GM21528 (cell line): ENCODE measurements around the gene NCOA1.
"Not testable (repeated sequence)": the region's sequence is repeated elsewhere in the genome, so short reads cannot be mapped to it uniquely, and the experiment has no call there.

Experiments
- ATAC-seq: cut with Tn5 transposase; IDR thresholded peaks from one replicate; pipeline ENCODE4 v1.9.1; 2021; ENCODE audit warnings: mild to moderate bottlenecking, moderate library complexity; ENCODE audit not compliant: unreplicated experiment, low FRiP score

The NCOA1 gene

DNA sequence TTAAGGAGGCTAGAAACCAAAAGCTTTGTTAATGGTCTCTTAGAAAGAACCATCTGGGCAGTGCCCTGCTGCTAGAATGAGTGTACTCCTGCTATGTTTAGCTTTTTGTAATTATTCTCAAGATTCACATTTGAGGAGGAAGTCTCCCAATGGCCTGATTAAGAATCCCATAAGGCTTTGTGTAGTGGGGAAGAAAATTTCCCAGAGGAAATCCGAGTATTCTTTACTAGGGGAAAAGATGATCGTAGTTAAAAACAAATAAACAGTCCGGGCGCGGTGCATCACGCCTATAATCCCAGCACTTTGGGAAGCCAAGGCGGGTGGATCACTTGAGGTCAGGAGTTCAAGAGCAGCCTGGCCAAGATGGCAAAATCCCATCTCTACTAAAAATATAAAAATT lies 184.3 kb downstream of the NCOA1 start:
- ATAC-seq = no peak

DNA sequence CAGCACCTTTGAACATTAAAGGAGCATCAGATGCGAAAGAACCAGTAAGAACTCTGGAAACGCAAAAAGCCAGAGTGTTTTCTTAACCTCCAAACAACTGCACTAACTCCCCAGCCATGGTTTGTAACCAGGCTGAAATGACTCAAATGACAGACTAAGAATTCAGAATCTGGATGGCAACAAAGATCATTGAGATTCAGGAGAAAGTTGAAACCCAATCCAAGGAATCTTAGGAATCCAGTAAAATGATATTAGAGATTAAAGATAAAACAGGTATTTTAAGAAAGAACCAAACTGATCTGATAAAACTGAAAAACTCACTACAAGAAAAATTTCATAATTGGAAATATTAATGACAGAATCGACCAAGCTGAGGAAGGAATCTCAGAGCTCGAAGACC lies 185.4 kb downstream of the NCOA1 start:
- no peak for ATAC-seq

DNA sequence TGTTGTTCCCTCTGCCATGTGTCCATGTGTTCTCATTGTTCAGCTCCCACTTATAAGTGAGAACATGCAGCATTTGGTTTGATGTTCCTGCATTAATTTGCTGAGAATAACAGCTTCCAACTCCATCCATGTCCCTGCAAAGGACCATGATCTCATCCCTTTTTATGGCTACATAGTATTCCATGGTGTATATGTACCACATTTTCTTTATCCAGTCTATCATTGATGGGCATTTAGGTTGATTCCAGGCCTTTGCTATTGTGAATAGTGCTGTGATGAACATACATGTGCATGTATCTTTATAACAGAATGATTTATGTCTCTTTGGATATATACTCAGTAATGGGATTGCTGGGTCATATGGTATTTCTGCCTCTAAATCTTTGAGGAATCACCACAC lies 187.0 kb downstream of the NCOA1 start:
- ATAC-seq = not testable (repeated sequence)

GRCh38 chr2:24680196-24680595 lies 189.1 kb downstream of the NCOA1 start:
- ATAC-seq = no peak

DNA sequence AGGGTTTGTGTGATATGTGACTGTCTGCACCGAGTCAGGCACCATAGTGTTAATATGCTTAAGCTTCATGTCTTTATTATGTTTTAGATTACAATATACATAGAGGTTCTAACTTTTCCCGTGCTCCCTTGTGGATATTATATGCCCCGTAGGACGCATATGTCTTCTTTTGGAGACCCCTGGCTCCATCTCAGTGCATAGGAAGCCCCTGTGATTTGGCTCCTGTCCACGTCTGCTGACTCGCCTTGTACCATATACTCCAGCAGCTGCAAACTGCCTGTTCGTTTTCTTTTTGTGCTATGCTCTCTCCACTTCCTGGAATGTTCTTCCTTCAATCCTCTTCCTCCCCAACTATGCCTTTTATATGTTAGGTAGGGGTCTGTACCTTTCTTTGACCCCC lies 191.2 kb downstream of the NCOA1 start:
- no peak for ATAC-seq

DNA sequence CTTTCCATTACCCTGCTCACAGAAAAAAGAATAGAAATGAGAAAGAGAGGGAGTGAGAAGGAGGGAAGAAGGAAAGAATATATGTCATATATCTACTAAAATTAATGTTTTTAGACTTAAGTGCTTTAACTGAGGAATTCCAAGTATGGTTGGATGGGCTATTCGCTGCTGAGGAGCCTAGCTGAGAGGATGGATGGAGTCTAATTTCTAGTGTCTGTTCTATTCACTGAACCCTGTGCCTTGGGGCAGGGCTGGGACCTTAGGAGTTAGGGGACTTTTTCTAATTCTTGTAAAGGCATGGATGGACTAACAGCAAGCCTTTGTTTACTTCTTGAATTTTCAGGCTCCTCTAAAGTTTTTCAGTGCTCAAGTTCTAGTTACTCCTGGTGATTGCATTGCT lies 192.4 kb downstream of the NCOA1 start:
- ATAC-seq = no peak

DNA sequence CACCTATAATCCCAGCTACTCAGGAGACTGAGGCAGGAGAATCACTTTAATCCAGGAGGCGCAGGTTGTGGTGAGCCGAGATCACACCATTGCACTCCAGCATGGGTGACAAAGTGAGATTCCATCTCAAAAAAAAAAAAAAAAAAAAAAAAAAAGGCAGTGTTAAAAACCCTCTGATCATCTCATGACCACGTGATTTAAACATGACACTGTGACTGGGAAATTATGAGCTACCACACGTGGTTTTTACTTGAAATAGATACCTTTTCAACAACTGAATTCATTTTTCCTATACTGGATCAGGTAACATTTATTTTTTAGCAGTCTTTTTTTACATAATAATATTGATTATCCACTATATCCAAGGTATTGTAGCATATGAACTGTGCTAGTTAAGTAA lies 199.5 kb downstream of the NCOA1 start:
- ATAC-seq = no peak

- no peak for ATAC-seq
Observed at GRCh38 chr2:24691806-24692205, 200.8 kb downstream of the NCOA1 start.

DNA sequence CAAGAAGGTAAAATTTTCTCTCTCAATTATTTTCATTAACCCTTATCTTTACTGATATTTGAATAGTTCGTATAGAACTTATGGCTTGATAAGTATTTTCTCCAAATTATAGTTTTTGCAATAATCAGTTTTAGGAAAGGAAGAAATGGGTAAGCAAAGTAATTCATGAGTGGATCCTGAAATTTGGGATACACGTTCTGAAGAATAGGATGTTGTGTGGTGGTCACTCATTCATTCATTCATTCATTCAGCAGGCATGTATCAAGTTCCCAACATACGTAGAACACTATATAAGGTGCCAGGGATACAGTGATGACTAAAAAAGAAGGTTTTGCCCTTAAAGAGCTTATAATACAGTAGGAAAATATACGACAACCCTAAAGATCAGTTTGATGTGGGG lies 206.7 kb downstream of the NCOA1 start:
- ATAC-seq = no peak

DNA sequence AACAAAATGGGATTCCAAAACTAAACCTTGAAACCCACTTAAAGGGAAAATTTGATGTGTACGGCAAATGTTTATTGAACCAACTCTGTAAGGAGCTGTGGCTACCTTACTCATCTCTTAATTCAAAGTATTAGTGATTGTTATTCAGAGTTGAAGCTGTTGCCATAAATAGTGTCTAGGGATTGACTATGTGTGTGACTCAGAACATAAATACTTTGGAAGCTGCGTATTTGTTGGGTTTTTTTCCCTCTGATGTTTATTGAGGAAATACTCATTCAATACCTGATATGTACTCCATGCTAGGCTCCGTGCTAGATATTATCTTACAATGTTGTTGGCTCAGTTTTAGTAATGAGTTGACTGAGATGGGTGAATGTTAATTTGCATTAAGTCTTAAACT lies 211.7 kb downstream of the NCOA1 start:
- ATAC-seq = no peak

DNA sequence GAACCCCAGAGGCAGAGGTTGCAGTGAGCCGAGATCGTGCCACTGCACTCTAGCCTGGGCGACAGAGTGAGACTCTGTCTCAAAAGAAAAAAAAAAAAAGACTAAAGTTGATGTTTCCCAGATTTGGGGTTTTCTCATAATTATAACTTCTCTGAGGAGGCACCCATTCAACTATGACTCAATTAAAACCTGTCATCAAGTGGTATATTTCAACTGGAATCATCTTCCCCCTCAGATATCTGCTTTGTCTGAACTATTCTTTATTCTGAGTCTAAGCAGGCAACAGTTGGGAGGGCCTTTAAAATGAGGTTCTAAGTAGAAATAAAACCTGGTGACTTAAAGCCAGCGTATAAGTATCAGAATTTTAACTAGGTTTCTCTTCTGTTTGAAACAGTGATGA lies 213.6 kb downstream of the NCOA1 start:
- ATAC-seq = no peak

DNA sequence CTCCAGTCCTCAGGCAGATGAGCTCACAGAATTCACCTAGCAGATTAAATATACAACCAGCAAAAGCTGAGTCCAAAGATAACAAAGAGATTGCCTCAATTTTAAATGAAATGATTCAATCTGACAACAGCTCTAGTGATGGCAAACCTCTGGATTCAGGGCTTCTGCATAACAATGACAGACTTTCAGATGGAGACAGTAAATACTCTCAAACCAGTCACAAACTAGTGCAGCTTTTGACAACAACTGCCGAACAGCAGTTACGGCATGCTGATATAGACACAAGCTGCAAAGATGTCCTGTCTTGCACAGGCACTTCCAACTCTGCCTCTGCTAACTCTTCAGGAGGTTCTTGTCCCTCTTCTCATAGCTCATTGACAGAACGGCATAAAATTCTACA lies 216.1 kb downstream of the NCOA1 start:
- no peak for ATAC-seq

- ATAC-seq = no peak
Observed at GRCh38 chr2:24708537-24709152, 217.6 kb downstream of the NCOA1 start.

- no peak for ATAC-seq
Observed at GRCh38 chr2:24710806-24711205, 219.8 kb downstream of the NCOA1 start.

- ATAC-seq = no peak
Observed at GRCh38 chr2:24711865-24712264, 220.8 kb downstream of the NCOA1 start.

DNA sequence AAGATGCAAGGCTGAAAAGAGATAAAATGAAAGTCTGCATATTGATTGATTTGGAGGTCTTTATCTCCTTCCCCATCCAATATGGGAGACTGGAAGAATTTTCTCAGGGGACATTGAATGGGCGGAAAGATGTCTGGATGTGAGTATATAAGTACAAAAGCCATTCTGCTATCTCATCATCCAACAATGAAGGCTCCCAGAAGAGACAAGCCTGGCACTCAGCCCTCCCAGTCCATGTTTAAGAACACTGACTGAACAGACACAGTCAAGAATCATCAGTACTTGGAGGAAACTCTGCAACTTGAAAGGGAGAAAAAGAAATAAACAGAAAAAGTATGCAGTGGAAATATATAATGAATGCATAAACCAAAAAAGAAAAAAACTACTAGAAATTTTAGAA lies 221.2 kb downstream of the NCOA1 start:
- ATAC-seq = no peak

DNA sequence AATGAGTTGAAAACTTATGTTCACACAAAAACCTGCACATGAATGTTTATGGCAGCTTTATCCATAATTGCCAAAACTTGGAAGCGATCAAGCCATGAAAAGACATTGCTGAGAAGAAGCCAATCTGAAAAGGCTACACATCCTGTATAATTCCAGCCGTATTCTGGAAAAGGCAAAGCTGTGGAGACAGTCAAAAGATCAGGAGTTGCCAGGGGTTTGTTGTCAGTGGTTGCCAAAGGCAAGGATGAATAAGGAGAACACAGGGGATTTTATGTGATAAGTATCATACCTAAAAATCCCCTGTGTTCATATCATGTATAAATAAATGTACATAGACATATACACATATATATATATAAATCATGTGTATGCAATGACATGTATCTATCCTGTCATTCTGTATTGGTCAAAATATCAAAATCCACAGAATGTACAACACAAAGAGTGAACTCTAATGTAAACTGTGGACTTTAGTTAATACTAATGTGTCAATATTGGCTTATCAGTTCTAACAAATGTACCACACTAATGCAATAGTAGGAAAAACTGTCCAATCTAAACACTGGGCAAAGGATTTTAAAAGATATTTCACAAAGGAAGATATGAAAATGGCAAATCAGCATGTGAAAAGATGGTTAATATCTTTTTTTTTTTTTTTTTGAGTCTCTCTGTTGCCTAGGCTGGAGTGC lies 226.4 kb downstream of the NCOA1 start:
- ATAC-seq = no peak

GRCh38 chr2:24720310-24720709 lies 229.3 kb downstream of the NCOA1 start:
- peak; percentile 57 for ATAC-seq

DNA sequence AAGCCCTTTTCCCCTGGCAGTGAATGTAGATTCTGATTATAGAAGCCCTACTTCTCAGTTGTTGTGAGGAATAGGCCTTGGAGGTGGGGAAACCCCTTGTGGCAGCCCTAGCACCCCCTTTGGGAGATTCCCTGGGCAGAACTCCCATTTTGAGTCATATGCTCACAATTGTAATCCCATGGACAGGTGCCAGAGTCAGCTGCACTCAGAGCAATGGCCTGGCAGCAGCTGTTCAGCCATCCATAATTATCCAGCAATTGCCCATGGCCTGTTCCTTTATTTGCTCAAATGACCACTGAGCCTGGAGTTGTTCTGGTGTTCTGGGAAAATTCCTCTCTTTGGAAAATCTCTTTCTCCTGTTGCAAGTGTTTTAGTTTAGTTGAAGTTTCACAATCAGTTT lies 230.4 kb downstream of the NCOA1 start:
- ATAC-seq = no peak

DNA sequence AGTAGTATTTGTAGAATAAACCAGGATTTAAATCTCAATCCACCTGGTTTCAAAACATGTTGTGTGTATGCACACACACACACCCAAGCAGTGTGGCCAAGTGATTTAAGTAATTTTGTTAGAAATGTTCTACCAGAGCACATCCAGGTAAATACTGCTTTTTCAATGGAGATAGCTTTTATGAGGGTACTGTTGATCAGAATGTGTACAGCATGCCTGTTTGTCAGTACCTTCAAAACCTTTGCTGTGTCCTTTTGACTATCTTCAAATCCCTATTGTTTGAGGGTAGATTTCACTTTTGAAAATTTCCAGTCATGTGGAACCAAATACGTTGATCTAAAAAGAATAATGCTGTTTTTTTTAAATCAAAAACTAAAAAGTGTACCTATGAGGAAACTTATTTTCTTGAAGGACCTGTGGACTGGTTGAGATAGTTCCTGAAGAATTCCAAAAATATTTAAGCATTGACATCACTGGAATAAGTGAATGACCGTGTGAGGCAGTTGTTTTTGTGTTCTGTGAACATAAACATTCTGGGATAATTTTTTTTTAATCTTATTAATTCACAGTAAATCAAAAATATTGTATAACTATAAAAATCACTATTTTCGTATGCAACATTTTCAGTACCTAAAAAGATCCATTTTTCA lies 231.2 kb downstream of the NCOA1 start:
- ATAC-seq = no peak

DNA sequence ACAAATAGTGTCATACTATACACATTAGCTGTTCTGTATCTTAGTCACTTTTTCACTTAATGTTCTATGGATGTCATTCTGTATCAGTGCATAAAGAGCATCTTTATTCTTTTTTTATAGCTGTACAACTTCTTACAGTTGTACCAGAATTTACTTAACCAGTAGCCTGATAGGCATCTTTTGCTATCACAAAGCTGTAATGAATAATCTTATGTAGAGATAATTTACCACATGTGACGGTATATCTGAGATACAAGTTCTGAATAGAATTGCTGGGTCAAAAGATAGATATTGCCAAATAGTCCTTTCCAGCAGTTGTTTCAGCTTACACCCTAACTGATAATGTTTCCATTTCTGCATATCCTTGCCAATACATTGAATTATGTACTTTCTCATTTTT lies 232.1 kb downstream of the NCOA1 start:
- ATAC-seq = no peak

DNA sequence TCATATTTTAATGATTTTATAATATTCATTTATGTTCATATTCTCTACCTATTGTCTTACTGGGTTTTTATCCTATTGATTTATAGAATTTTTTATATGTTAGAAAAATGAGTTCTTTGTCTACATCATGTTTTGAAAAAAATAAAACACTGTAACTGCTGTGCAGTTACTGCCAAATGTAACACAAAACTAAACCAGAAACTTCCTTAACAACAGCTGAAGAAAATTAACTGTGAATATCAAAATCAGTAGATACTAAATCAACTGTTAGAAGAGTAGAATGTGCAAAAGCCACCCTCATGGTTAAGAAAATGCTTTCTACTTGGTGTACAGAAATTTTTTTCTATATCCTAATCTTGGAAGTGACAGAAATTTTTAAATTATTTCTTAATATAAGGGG lies 232.6 kb downstream of the NCOA1 start:
- no peak for ATAC-seq
